ENCODE measurements around the gene RNF13. TPM values are rescaled to one million over a fixed set of nuclear protein-coding genes. Genes with fewer than 3 reads are reported as not detected.
A peak's percentile ranks its signal among the peaks of the same experiment; 100 is the strongest.

The RNF13 gene
- total RNA-seq, 2 donors from 2014 or later, result 41.3 to 49.1 TPM

DNA sequence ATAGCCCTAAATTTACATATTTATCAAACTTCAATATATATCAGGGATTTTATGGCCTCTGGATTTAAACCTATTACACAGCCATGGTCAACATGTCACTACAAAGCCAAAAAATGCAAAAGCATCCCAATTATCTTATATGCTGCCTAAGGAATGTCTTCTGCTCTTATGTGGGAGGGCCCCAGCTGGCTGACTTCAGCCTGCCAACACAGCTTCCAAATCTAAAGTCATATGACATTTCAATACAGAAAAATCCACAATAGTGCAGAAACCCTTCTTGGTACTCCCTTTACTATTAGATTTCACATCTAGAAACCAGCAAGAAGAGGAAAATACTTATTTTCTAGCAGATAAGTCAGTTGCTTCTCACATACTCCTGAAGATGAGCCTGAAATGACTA, 151.3 kb downstream of the RNF13 start:
- H3K27ac ChIP-seq, result no peak overlapping the region
- H3K36me3 ChIP-seq, result no peaks in the 10 kb centered on the region
- no peak overlapping the region for H3K4me3 ChIP-seq
- intact Hi-C loops (cut with DNase I), result no loop called here
- no peak for DNase-seq
- H3K27me3 ChIP-seq, result no peaks in the 10 kb centered on the region
- no peaks in the 10 kb centered on the region for H3K4me1 ChIP-seq
- H3K9me3 ChIP-seq, result no peaks in the 10 kb centered on the region
- TF ChIP-seq, protein P1, sequence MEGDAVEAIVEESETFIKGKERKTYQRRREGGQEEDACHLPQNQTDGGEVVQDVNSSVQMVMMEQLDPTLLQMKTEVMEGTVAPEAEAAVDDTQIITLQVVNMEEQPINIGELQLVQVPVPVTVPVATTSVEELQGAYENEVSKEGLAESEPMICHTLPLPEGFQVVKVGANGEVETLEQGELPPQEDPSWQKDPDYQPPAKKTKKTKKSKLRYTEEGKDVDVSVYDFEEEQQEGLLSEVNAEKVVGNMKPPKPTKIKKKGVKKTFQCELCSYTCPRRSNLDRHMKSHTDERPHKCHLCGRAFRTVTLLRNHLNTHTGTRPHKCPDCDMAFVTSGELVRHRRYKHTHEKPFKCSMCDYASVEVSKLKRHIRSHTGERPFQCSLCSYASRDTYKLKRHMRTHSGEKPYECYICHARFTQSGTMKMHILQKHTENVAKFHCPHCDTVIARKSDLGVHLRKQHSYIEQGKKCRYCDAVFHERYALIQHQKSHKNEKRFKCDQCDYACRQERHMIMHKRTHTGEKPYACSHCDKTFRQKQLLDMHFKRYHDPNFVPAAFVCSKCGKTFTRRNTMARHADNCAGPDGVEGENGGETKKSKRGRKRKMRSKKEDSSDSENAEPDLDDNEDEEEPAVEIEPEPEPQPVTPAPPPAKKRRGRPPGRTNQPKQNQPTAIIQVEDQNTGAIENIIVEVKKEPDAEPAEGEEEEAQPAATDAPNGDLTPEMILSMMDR (IDR thresholded peaks at IDR 0.05), result no peak
- no peak overlapping the region for H3K9ac ChIP-seq (ENCODE audit: low read depth in 2 of 2, low read length in 2 of 2)

DNA sequence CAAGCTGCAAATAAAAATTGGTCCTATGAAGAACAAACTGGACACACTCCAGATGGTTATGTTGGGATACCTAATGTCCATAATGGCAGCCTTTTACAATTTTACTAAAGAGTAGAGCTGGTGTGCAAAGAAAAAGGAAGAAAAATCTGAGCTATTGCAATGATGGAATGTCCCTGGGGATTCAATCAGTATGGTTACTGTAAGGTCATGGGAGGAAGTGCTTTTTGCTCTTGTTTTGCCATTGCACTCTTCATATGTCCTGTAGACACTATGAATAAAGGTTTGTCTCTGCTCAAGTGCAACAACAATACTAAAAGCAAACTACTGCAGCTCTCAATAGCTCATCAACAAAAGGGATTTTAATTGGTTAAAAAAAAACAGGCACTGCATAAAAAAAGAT, 152.3 kb downstream of the RNF13 start:
- DNase-seq, result no peak
- H3K36me3 ChIP-seq, result no peaks in the 10 kb centered on the region
- no peak overlapping the region for H3K9ac ChIP-seq (ENCODE audit: low read depth in 2 of 2, low read length in 2 of 2)
- H3K4me3 ChIP-seq, result no peak overlapping the region
- H3K9me3 ChIP-seq, result no peaks in the 10 kb centered on the region
- TF ChIP-seq, protein P1 (IDR thresholded peaks at IDR 0.05), result no peak
- H3K4me1 ChIP-seq, result no peaks in the 10 kb centered on the region
- no peak overlapping the region for H3K27ac ChIP-seq
- H3K27me3 ChIP-seq, result no peaks in the 10 kb centered on the region
- intact Hi-C loops (cut with DNase I), result loop anchor here (5.0 kb wide), 1 partner anchor 257 kb away; no protein-coding TSS in a partner anchor

DNA sequence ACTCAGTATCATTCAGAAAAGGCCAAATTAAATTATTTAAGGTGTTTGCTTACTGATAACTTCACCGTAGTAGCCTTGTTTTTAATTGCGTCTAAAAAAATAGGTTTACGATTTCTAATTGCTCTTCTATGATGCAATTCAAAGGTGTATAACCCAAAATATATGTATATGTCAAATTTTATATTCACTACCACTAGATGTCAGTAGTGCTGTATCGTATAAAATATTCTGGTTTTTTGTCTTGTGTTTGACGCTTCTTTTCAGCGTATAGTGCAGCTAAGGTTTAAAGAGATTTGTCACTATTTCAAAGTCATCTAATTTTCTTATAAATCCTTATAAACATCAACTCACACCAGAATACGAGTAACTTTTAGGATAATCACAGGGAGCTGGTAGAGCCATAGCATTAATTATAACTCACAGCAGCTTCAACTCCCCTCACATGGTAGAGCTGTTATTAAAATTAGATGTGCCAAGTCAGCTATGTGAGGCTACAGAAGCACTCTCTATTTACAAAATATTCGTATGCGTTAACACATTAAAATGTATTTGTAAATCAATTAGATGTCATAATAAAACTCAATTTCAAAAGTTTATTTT, 154.2 kb downstream of the RNF13 start:
- H3K9ac ChIP-seq (ENCODE audit: low read depth in 2 of 2, low read length in 2 of 2), result no peak overlapping the region
- TF ChIP-seq, protein P1 (IDR thresholded peaks at IDR 0.05), result peak; percentile 55
- intact Hi-C loops (cut with DNase I), result loop anchor here (2.0 to 5.0 kb wide), 2 partner anchors 218 to 255 kb away; no protein-coding TSS in a partner anchor
- no peak overlapping the region for H3K4me3 ChIP-seq
- H3K27me3 ChIP-seq, result no peaks in the 10 kb centered on the region
- no peaks in the 10 kb centered on the region for H3K9me3 ChIP-seq
- no peaks in the 10 kb centered on the region for H3K36me3 ChIP-seq
- H3K4me1 ChIP-seq, result no peaks in the 10 kb centered on the region
- no peak for DNase-seq
- H3K27ac ChIP-seq, result no peak overlapping the region

DNA sequence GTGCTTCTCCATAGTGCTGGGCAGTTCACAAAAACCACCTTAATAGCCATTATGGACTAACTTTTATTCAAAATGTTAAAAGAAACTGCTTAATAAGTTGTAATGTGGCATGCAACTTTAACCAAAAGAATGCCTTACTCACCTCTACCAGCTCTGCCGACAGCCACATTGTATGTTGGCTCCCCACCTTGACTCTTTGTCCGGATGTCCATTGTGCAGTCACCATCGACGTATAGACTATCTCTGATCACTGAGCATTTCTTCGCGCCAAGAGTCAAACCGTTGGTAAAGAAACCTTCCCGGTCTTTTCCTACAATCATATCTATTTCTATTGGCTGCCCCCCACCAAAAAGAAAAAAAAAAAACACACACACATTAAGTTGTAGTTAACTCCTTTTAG, 155.2 kb downstream of the RNF13 start:
- DNase-seq, result no peak
- H3K4me1 ChIP-seq, result no peaks in the 10 kb centered on the region
- no peak overlapping the region for H3K9ac ChIP-seq (ENCODE audit: low read depth in 2 of 2, low read length in 2 of 2)
- H3K27ac ChIP-seq, result no peak overlapping the region
- H3K4me3 ChIP-seq, result no peak overlapping the region
- H3K27me3 ChIP-seq, result no peaks in the 10 kb centered on the region
- H3K36me3 ChIP-seq, result no peaks in the 10 kb centered on the region
- no peaks in the 10 kb centered on the region for H3K9me3 ChIP-seq
- TF ChIP-seq, protein P1 (IDR thresholded peaks at IDR 0.05), result no peak
- intact Hi-C loops (cut with DNase I), result loop anchor here (5.0 kb wide), 1 partner anchor 254 kb away; no protein-coding TSS in a partner anchor

DNA sequence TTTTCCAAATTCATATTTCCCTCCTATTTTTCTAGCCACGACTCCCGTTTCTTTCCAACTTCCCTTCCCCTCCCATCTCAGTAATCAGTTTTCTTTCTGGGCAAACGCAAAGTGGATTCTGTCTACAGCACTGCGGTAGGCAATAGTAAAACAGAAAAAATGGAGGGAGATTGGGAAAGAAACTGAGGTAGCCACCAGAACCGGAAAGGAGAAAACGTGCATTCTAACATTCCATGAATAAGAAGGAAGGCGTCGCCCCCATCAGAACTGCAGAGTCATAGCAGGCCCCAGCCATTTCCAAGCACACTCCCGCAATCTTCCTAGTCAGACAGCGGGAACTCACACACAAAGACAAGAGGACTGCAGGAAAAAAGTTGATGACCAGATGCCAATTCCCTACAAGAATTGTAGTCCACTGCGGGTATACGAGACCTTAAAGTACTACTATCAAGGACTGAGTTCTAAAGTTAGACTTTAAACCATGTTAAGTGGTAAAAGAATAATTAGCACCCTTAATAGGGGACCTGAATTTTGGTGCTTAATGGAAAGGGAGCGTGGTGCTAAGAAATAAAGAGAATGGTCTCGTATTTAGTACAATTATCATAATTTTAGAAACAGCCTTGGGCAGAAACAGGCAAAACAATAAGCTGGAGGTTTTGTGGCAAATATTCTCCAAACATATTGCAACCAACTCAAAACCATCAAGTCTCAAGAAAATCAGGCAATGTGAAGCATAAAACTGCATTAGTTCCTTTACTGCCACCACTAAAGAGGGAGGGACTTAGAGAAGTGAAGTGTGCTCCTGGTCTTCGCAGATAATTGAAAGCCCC, 156.3 kb downstream of the RNF13 start:
- intact Hi-C loops (cut with DNase I), result loop anchor here (5.0 kb wide), 1 partner anchor 253 kb away; no protein-coding TSS in a partner anchor
- peak overlapping the region in 1 of 2 donors; percentile 38 for H3K9ac ChIP-seq (ENCODE audit: low read depth in 2 of 2, low read length in 2 of 2)

More for the DNA sequence above, 156.3 kb downstream of the RNF13 start:
- H3K27ac ChIP-seq, result peak overlapping the region; percentile 81
- TF ChIP-seq, protein P1 (IDR thresholded peaks at IDR 0.05), result no peak
- H3K9me3 ChIP-seq, result no peaks in the 10 kb centered on the region
- H3K4me3 ChIP-seq, result peak overlapping the region; percentile 82
- DNase-seq, result peak; percentile 53
- H3K27me3 ChIP-seq, result no peaks in the 10 kb centered on the region
- no peaks in the 10 kb centered on the region for H3K4me1 ChIP-seq
- H3K36me3 ChIP-seq, result no peaks in the 10 kb centered on the region
